ENCODE data around the gene LRFN2. TPM values are rescaled to one million over a fixed set of nuclear protein-coding genes. Genes with fewer than 3 reads are reported as not detected.

LRFN2 gene
- total and polyA plus RNA-seq, 2 experiments from 2014 or later: 0.29 to 2.5 TPM

- no peaks in the 10 kb centered on the region for H3K36me3 ChIP-seq (ENCODE audit: insufficient read depth)
These were observed 170.1 kb downstream of the LRFN2 start for GRCh38 chr6:40417031-40417430.

More at GRCh38 chr6:40417031-40417430, 170.1 kb downstream of the LRFN2 start:
- Mint-ChIP-seq H3K36me3 (ENCODE audit: low read depth) (no peaks in the 10 kb centered on the region), H3K27ac (no peak overlapping the region), H3K27me3 (ENCODE audit: insufficient read depth, low read depth, poor library complexity) (peaks cover 16% of the 10 kb centered on the region), H3K4me1 (peaks cover 42% of the 10 kb centered on the region), H3K9me3 (no peaks in the 10 kb centered on the region), H3K4me3 (no peak overlapping the region)
- peaks cover 20% of the 10 kb centered on the region; the same call in 1 of the 2 replicates for H3K9me2 ChIP-seq (ENCODE audit: insufficient read depth)
- no peak overlapping the region for H3K4me2 ChIP-seq
- H4K20me1 ChIP-seq (replicated peaks; ENCODE audit: insufficient read depth): no peaks in the 10 kb centered on the region
- H3F3A ChIP-seq (replicated peaks; ENCODE audit: low read depth): no peaks in the 10 kb centered on the region
- ATAC-seq (no peak), DNase-seq (ENCODE audit: low spot score) (no peak)
- no peak overlapping the region for H2AFZ ChIP-seq
- no peak overlapping the region for H3K4me3 ChIP-seq
- H3K27ac ChIP-seq (ENCODE audit: low read depth): no peak overlapping the region
- TF ChIP-seq JUNB (IDR thresholded peaks at IDR 0.05; ENCODE audit: unreplicated experiment) (no peak), ZNF331 (CRISPR knock-in tag; IDR thresholded peaks at IDR 0.05; ENCODE audit: low read depth) (no peak), EZH2 (IDR thresholded peaks at IDR 0.05; ENCODE audit: low read depth, unreplicated experiment) (no peak), POLR2AphosphoS5 (IDR thresholded peaks at IDR 0.05; ENCODE audit: low read depth) (no peak)
- TF ChIP-seq, protein P1, sequence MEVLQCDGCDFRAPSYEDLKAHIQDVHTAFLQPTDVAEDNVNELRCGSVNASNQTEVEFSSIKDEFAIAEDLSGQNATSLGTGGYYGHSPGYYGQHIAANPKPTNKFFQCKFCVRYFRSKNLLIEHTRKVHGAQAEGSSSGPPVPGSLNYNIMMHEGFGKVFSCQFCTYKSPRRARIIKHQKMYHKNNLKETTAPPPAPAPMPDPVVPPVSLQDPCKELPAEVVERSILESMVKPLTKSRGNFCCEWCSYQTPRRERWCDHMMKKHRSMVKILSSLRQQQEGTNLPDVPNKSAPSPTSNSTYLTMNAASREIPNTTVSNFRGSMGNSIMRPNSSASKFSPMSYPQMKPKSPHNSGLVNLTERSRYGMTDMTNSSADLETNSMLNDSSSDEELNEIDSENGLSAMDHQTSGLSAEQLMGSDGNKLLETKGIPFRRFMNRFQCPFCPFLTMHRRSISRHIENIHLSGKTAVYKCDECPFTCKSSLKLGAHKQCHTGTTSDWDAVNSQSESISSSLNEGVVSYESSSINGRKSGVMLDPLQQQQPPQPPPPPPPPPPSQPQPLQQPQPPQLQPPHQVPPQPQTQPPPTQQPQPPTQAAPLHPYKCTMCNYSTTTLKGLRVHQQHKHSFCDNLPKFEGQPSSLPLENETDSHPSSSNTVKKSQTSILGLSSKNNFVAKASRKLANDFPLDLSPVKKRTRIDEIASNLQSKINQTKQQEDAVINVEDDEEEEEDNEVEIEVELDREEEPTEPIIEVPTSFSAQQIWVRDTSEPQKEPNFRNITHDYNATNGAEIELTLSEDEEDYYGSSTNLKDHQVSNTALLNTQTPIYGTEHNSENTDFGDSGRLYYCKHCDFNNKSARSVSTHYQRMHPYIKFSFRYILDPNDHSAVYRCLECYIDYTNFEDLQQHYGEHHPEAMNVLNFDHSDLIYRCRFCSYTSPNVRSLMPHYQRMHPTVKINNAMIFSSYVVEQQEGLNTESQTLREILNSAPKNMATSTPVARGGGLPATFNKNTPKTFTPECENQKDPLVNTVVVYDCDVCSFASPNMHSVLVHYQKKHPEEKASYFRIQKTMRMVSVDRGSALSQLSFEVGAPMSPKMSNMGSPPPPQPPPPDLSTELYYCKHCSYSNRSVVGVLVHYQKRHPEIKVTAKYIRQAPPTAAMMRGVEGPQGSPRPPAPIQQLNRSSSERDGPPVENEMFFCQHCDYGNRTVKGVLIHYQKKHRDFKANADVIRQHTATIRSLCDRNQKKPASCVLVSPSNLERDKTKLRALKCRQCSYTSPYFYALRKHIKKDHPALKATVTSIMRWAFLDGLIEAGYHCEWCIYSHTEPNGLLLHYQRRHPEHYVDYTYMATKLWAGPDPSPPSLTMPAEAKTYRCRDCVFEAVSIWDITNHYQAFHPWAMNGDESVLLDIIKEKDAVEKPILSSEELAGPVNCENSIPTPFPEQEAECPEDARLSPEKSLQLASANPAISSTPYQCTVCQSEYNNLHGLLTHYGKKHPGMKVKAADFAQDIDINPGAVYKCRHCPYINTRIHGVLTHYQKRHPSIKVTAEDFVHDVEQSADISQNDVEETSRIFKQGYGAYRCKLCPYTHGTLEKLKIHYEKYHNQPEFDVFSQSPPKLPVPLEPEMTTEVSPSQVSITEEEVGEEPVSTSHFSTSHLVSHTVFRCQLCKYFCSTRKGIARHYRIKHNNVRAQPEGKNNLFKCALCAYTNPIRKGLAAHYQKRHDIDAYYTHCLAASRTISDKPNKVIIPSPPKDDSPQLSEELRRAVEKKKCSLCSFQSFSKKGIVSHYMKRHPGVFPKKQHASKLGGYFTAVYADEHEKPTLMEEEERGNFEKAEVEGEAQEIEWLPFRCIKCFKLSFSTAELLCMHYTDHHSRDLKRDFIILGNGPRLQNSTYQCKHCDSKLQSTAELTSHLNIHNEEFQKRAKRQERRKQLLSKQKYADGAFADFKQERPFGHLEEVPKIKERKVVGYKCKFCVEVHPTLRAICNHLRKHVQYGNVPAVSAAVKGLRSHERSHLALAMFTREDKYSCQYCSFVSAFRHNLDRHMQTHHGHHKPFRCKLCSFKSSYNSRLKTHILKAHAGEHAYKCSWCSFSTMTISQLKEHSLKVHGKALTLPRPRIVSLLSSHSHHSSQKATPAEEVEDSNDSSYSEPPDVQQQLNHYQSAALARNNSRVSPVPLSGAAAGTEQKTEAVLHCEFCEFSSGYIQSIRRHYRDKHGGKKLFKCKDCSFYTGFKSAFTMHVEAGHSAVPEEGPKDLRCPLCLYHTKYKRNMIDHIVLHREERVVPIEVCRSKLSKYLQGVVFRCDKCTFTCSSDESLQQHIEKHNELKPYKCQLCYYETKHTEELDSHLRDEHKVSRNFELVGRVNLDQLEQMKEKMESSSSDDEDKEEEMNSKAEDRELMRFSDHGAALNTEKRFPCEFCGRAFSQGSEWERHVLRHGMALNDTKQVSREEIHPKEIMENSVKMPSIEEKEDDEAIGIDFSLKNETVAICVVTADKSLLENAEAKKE (CRISPR knock-in tag; IDR thresholded peaks at IDR 0.05): no peak
- no peaks in the 10 kb centered on the region for H3K27me3 ChIP-seq (ENCODE audit: insufficient read depth)
- no peaks in the 10 kb centered on the region for H3K79me2 ChIP-seq (replicated peaks; ENCODE audit: insufficient read depth)
- H3K4me1 ChIP-seq (ENCODE audit: insufficient read depth): peaks cover 33% of the 10 kb centered on the region

Measured in GM23338 (cell line).